ENCODE measurements around the gene OXCT1.

- TF ChIP-seq, protein P1, sequence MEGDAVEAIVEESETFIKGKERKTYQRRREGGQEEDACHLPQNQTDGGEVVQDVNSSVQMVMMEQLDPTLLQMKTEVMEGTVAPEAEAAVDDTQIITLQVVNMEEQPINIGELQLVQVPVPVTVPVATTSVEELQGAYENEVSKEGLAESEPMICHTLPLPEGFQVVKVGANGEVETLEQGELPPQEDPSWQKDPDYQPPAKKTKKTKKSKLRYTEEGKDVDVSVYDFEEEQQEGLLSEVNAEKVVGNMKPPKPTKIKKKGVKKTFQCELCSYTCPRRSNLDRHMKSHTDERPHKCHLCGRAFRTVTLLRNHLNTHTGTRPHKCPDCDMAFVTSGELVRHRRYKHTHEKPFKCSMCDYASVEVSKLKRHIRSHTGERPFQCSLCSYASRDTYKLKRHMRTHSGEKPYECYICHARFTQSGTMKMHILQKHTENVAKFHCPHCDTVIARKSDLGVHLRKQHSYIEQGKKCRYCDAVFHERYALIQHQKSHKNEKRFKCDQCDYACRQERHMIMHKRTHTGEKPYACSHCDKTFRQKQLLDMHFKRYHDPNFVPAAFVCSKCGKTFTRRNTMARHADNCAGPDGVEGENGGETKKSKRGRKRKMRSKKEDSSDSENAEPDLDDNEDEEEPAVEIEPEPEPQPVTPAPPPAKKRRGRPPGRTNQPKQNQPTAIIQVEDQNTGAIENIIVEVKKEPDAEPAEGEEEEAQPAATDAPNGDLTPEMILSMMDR (conservative IDR thresholded peaks at IDR 0.05 in 1 of 2, IDR thresholded peaks at IDR 0.05 in 1 of 2; ENCODE audit: extremely low read depth in 1 of 2, insufficient read depth in 1 of 2, low read depth in 1 of 2, low read length in 2 of 2) = no peak
- no peak for TF ChIP-seq EZH2 (IDR thresholded peaks at IDR 0.05; ENCODE audit: borderline replicate concordance, low read length)
Measured at GRCh38 chr5:41820150-41820549, 50.1 kb downstream of the OXCT1 start.
